OCI-LY3 (cell line): ENCODE data around the gene GPR62.
A peak's percentile ranks its signal among the peaks of the same experiment; 100 is the strongest.

ENCODE experiments used
- CTCF ChIP-seq: fragments of 200-600, 300-600 bp; sonication (generic); IDR thresholded peaks from 2 replicates; pipeline ENCODE4 v1.5.1; 2014; ENCODE audit warnings: antibody characterized with exemption, low read length, low read depth
- EZH2phosphoT487 ChIP-seq: fragments of 200-600 bp; shearing (Covaris generic); IDR thresholded peaks from 2 replicates; pipeline ENCODE4 v1.6.1; 2018; ENCODE audit warnings: antibody characterized with exemption, mixed run types, low read depth

GRCh38 chr3:52004163-52004787 is 49.1 kb downstream of the GPR62 start:
- peak; percentile 79 for TF ChIP-seq CTCF
- no peak for TF ChIP-seq EZH2phosphoT487
